BE2C (cell line): ENCODE measurements around the gene SLC10A3.

Experiments used
- DNase-seq: peaks from one replicate; pipeline ENCODE4 v3.0.0-alpha.2; 2020
- H3K27me3 ChIP-seq: fragments of 250-450 bp; sonication (Bioruptor Pico); 2 replicates; pipeline ENCODE4 v1.5.1; 2020; ENCODE audit warnings: mild to moderate bottlenecking
- H3K36me3 ChIP-seq: fragments of 250-450 bp; sonication (Bioruptor Pico); 2 replicates; pipeline ENCODE4 v1.5.1; 2020; ENCODE audit warnings: mild to moderate bottlenecking
- H3K4me1 ChIP-seq: fragments of 250-450 bp; sonication (Bioruptor Pico); 2 replicates; pipeline ENCODE4 v1.5.1; 2020
- H3K4me3 ChIP-seq: 2 replicates; pipeline ENCODE4 v1.5.1; 2011; ENCODE audit warnings: low read depth, low read length
- H3K9me3 ChIP-seq: fragments of 250-450 bp; sonication (Bioruptor Pico); 2 replicates; pipeline ENCODE4 v1.5.1; 2020
- CTCF ChIP-seq: IDR thresholded peaks from 2 replicates; pipeline ENCODE4 v1.5.1; 2012; ENCODE audit warnings: mild to moderate bottlenecking, low read depth, low read length

The SLC10A3 gene

GRCh38 chrX:154512879-154513553 is 22.6 kb upstream of the SLC10A3 start:
- H3K4me3 ChIP-seq: no peak overlapping the region
- no peak for TF ChIP-seq CTCF
- no peak for DNase-seq
- no peaks in the 10 kb centered on the region for H3K36me3 ChIP-seq
- no peaks in the 10 kb centered on the region for H3K4me1 ChIP-seq
- H3K9me3 ChIP-seq: no peaks in the 10 kb centered on the region
- H3K27me3 ChIP-seq: no peaks in the 10 kb centered on the region

GRCh38 chrX:154511761-154512160 is 21.3 kb upstream of the SLC10A3 start:
- Histone ChIP-seq H3K9me3 (no peaks in the 10 kb centered on the region), H3K4me1 (no peaks in the 10 kb centered on the region)

GRCh38 chrX:154509455-154509854 is 19.0 kb upstream of the SLC10A3 start:
- H3K4me3 ChIP-seq: no peak overlapping the region
- H3K9me3 ChIP-seq: no peaks in the 10 kb centered on the region
- no peaks in the 10 kb centered on the region for H3K27me3 ChIP-seq
- no peaks in the 10 kb centered on the region for H3K36me3 ChIP-seq
- TF ChIP-seq CTCF: no peak
- no peak for DNase-seq
- no peaks in the 10 kb centered on the region for H3K4me1 ChIP-seq

More at GRCh38 chrX:154511761-154512160, 21.3 kb upstream of the SLC10A3 start:
- no peak for DNase-seq
- Histone ChIP-seq H3K4me3 (no peak overlapping the region), H3K27me3 (no peaks in the 10 kb centered on the region), H3K36me3 (no peaks in the 10 kb centered on the region)
- no peak for TF ChIP-seq CTCF

GRCh38 chrX:154508384-154508745 is 17.9 kb upstream of the SLC10A3 start:
- no peak for DNase-seq
- Histone ChIP-seq H3K4me1 (no peaks in the 10 kb centered on the region), H3K27me3 (no peaks in the 10 kb centered on the region), H3K4me3 (no peak overlapping the region), H3K9me3 (no peaks in the 10 kb centered on the region), H3K36me3 (no peaks in the 10 kb centered on the region)
- TF ChIP-seq CTCF: no peak

GRCh38 chrX:154507673-154508383 is 17.4 kb upstream of the SLC10A3 start:
- H3K27me3 ChIP-seq: no peaks in the 10 kb centered on the region
- TF ChIP-seq CTCF: no peak
- DNase-seq: no peak
- H3K9me3 ChIP-seq: no peaks in the 10 kb centered on the region
- H3K4me3 ChIP-seq: no peak overlapping the region
- no peaks in the 10 kb centered on the region for H3K36me3 ChIP-seq
- H3K4me1 ChIP-seq: no peaks in the 10 kb centered on the region
